ENCODE data around the gene ALDH4A1. TPM values are rescaled to one million over a fixed set of nuclear protein-coding genes. Genes with fewer than 3 reads are reported as not detected.
"Not testable (repeated sequence)": the region's sequence is repeated elsewhere in the genome, so short reads cannot be mapped to it uniquely, and the experiment has no call there.

The ALDH4A1 gene
- total RNA-seq, 2 experiments from 2014 or later, result 6.1 to 7.6 TPM

DNA sequence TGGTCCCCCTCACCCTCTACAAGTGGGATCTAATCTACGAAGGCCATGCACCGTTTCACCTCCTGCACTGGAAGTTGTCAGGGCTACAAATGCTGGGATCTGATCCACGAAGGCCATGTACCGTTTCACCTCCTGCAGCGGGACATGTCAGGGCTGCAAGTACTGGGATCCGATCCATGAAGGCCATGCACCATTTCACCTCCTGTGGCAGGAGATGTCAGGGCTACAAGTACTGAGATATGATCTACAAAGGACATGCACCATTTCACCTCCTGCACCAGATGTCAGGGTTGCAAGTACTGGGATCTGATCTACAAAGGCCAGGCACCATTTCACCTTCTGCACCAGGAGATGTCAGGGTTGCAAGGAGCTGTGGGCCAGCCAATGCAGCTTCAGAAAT is 7.0 kb downstream of the ALDH4A1 start:
- H4K20me1 ChIP-seq (ENCODE audit: insufficient read depth, low read length), result no peaks in the 10 kb centered on the region
- H3K9me3 ChIP-seq (ENCODE audit: low read length), result no peaks in the 10 kb centered on the region
- BruUV-seq (replicated peaks), result no TSS peak
- ChIA-PET POLR2A (no interaction called here), CTCF (ENCODE audit: unreplicated experiment) (no interaction called here)
- no peaks in the 10 kb centered on the region for H3K79me2 ChIP-seq (ENCODE audit: insufficient read depth, low read depth, low read length)
- H2AFZ ChIP-seq (ENCODE audit: low read length), result no peak overlapping the region
- no peaks in the 10 kb centered on the region for H3K4me1 ChIP-seq (ENCODE audit: insufficient read depth, low read length, poor library complexity, severe bottlenecking)
- no peaks in the 10 kb centered on the region for H3K9me2 ChIP-seq (ENCODE audit: insufficient read depth, low read length)
- TF ChIP-seq, protein P1, sequence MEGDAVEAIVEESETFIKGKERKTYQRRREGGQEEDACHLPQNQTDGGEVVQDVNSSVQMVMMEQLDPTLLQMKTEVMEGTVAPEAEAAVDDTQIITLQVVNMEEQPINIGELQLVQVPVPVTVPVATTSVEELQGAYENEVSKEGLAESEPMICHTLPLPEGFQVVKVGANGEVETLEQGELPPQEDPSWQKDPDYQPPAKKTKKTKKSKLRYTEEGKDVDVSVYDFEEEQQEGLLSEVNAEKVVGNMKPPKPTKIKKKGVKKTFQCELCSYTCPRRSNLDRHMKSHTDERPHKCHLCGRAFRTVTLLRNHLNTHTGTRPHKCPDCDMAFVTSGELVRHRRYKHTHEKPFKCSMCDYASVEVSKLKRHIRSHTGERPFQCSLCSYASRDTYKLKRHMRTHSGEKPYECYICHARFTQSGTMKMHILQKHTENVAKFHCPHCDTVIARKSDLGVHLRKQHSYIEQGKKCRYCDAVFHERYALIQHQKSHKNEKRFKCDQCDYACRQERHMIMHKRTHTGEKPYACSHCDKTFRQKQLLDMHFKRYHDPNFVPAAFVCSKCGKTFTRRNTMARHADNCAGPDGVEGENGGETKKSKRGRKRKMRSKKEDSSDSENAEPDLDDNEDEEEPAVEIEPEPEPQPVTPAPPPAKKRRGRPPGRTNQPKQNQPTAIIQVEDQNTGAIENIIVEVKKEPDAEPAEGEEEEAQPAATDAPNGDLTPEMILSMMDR (conservative IDR thresholded peaks at IDR 0.05; ENCODE audit: low read length), result no peak
- TF ChIP-seq EZH2phosphoT487 (IDR thresholded peaks at IDR 0.05; ENCODE audit: borderline replicate concordance, low read depth, low read length), result no peak
- H3K27ac ChIP-seq (ENCODE audit: low read depth, low read length, poor library complexity, severe bottlenecking), result no peak overlapping the region
- no peak overlapping the region for H3K4me3 ChIP-seq (ENCODE audit: low read depth, low read length, poor library complexity, severe bottlenecking)
- H3K36me3 ChIP-seq (ENCODE audit: insufficient read depth, low read length), result no peaks in the 10 kb centered on the region
- no peak overlapping the region for H3K4me2 ChIP-seq (ENCODE audit: low read length)
- intact Hi-C loops (cut with micrococcal nuclease; ENCODE audit: unreplicated experiment), result no loop called here
- no peak for DNase-seq (ENCODE audit: low spot score)

DNA sequence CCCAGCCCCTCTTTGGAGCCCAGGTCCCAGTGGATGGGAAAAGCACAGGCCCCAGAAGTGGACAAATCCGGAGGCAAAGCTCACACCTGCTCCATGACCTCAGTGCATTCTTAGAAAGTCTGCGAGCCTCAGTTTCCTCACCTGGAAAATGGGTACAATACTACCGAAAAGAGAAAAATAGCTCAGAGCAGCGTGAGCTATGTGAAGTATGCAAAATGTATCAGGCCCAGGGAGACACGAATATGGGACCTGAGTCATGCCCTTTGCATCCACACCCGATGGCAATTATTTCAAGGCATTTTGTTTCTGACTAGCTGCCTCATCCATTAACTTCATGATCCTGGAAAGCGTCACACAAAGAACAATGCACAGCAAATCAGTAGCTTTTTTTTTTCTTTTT is 9.2 kb downstream of the ALDH4A1 start:
- Histone ChIP-seq H2AFZ (ENCODE audit: low read length) (no peak overlapping the region), H3K36me3 (ENCODE audit: insufficient read depth, low read length) (no peaks in the 10 kb centered on the region), H3K4me2 (ENCODE audit: low read length) (no peak overlapping the region), H3K9me2 (ENCODE audit: insufficient read depth, low read length) (no peaks in the 10 kb centered on the region), H4K20me1 (ENCODE audit: insufficient read depth, low read length) (no peaks in the 10 kb centered on the region), H3K9me3 (ENCODE audit: low read length) (no peaks in the 10 kb centered on the region), H3K4me1 (ENCODE audit: insufficient read depth, low read length, poor library complexity, severe bottlenecking) (no peaks in the 10 kb centered on the region), H3K79me2 (ENCODE audit: insufficient read depth, low read depth, low read length) (no peaks in the 10 kb centered on the region), H3K27ac (ENCODE audit: low read depth, low read length, poor library complexity, severe bottlenecking) (no peak overlapping the region), H3K4me3 (ENCODE audit: low read depth, low read length, poor library complexity, severe bottlenecking) (no peak overlapping the region)
- BruUV-seq (replicated peaks), result no TSS peak
- POLR2A ChIA-PET, result interaction anchor here (0.7 kb wide), 1 partner anchor 10 kb away, joined by 3 read pairs; the partner anchor contains the start of gene ALDH4A1
- no peak for TF ChIP-seq EZH2phosphoT487 (IDR thresholded peaks at IDR 0.05; ENCODE audit: borderline replicate concordance, low read depth, low read length)
- TF ChIP-seq, protein P1 (conservative IDR thresholded peaks at IDR 0.05; ENCODE audit: low read length), result no peak
- CTCF ChIA-PET (ENCODE audit: unreplicated experiment), result interaction anchor here (0.7 to 1.0 kb wide), 2 partner anchors 8 to 9 kb away, joined by 3 to 4 read pairs; no protein-coding TSS in a partner anchor
- intact Hi-C loops (cut with micrococcal nuclease; ENCODE audit: unreplicated experiment), result no loop called here
- no peak for DNase-seq (ENCODE audit: low spot score)

DNA sequence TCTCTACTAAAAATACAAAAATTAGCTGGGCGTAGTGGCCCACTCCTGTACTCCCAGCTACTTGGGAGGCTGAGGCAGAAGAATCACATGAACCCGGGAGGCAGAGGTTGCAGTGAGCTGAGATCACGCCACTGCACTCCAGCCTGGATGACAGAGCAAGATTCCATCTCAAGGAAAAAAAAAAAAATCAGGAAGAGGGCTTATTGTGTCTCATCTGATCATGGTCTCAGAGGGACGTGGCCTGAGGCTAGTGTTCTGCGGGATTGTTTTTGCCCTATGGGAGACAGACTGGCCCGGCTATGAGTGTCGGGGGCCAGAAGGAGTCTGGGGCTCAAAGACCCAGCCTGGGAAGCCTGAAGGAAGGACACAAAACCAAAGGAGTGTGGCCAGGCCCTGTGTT is 10.5 kb downstream of the ALDH4A1 start:
- H3K9me3 ChIP-seq (ENCODE audit: low read length); CTCF ChIA-PET (ENCODE audit: unreplicated experiment); H3K4me2 ChIP-seq (ENCODE audit: low read length); H3K9me2 ChIP-seq (ENCODE audit: insufficient read depth, low read length); H3K36me3 ChIP-seq (ENCODE audit: insufficient read depth, low read length); H3K4me1 ChIP-seq (ENCODE audit: insufficient read depth, low read length, poor library complexity, severe bottlenecking); H3K79me2 ChIP-seq (ENCODE audit: insufficient read depth, low read depth, low read length); H3K4me3 ChIP-seq (ENCODE audit: low read depth, low read length, poor library complexity, severe bottlenecking); BruUV-seq (replicated peaks); H2AFZ ChIP-seq (ENCODE audit: low read length); intact Hi-C loops (cut with micrococcal nuclease; ENCODE audit: unreplicated experiment); DNase-seq (ENCODE audit: low spot score); H3K27ac ChIP-seq (ENCODE audit: low read depth, low read length, poor library complexity, severe bottlenecking); H4K20me1 ChIP-seq (ENCODE audit: insufficient read depth, low read length); POLR2A ChIA-PET: not testable (repeated sequence)
